ENCODE data around the gene NTM.

The NTM gene

GRCh38 chr11:131883332-131883731 is 512.9 kb downstream of the NTM start:
- no peak for DNase-seq

GRCh38 chr11:131884461-131885073 is 514.2 kb downstream of the NTM start:
- no peak for DNase-seq

GRCh38 chr11:131885431-131885830 is 515.0 kb downstream of the NTM start:
- no peak for DNase-seq

- no peak for DNase-seq
These were observed 515.8 kb downstream of the NTM start for GRCh38 chr11:131886201-131886600.

- DNase-seq, result no peak
These were observed 517.9 kb downstream of the NTM start for GRCh38 chr11:131888230-131888855.

GRCh38 chr11:131889146-131889577 is 518.7 kb downstream of the NTM start:
- DNase-seq, result no peak

- DNase-seq, result no peak
These were observed 519.6 kb downstream of the NTM start for GRCh38 chr11:131889760-131890581.

GRCh38 chr11:131893103-131893890 is 522.9 kb downstream of the NTM start:
- DNase-seq, result no peak

- no peak for DNase-seq
These were observed 523.6 kb downstream of the NTM start for GRCh38 chr11:131893988-131894387.

- DNase-seq, result no peak
These were observed 524.5 kb downstream of the NTM start for GRCh38 chr11:131894615-131895544.

GRCh38 chr11:131895865-131896264 is 525.5 kb downstream of the NTM start:
- no peak for DNase-seq

- DNase-seq, result no peak
These were observed 526.7 kb downstream of the NTM start for GRCh38 chr11:131896978-131897615.

- no peak for DNase-seq
These were observed 527.5 kb downstream of the NTM start for GRCh38 chr11:131897956-131898355.

GRCh38 chr11:131898949-131899348 is 528.5 kb downstream of the NTM start:
- no peak for DNase-seq

- DNase-seq, result no peak
These were observed 529.6 kb downstream of the NTM start for GRCh38 chr11:131899950-131900580.

GRCh38 chr11:131902421-131902820 is 532.0 kb downstream of the NTM start:
- DNase-seq, result no peak

GRCh38 chr11:131903074-131903473 is 532.7 kb downstream of the NTM start:
- no peak for DNase-seq

- DNase-seq, result no peak
These were observed 534.3 kb downstream of the NTM start for GRCh38 chr11:131904756-131905155.

GRCh38 chr11:131906963-131907362 is 536.5 kb downstream of the NTM start:
- DNase-seq, result no peak

- no peak for DNase-seq
These were observed 537.0 kb downstream of the NTM start for GRCh38 chr11:131907371-131907770.

- DNase-seq, result no peak
These were observed 537.9 kb downstream of the NTM start for GRCh38 chr11:131908316-131908715.
